Endothelial cell of umbilical vein (primary cell): ENCODE data around the gene ABCC4. TPM values are rescaled to one million over a fixed set of nuclear protein-coding genes. Genes with fewer than 3 reads are reported as not detected.

Experiments
- BruUV-seq: library from RNA; stranded (reverse); fragments of 400-500 nt; replicated peaks from 2 replicates; lab custom pipeline; 2021; lab: Mats Ljungman, UMichigan
- CTCF ChIA-PET: fragments of 300-600, 350-600 bp; sonication (Branson Sonifier 250); formaldehyde crosslinking; loops from one replicate; lab custom pipeline; 2021; ENCODE audit warnings: antibody characterized with exemption, inconsistent platforms; lab: Charles Lee
- POLR2A ChIA-PET: fragments of 300-600, 350-600 bp; sonication (Branson Sonifier 250); formaldehyde crosslinking; loops from one replicate; lab custom pipeline; 2021; ENCODE audit warnings: antibody characterized with exemption, inconsistent platforms; lab: Charles Lee
- DNase-seq: peaks from one replicate; pipeline ENCODE4 v3.0.0-alpha.2; 2011; ENCODE audit warnings: low read depth, low spot score
- FAIRE-seq: peaks from 2 replicates; lab custom pipeline; 2011; peaks lifted over from hg19 to GRCh38; lab: Jason Lieb, UNC
- H2AFZ ChIP-seq: 2 replicates; pipeline ENCODE4 v1.6.0; 2012; ENCODE audit warnings: low read depth, low read length, control low read depth, inconsistent platforms
- H3K27ac ChIP-seq: 2 replicates; pipeline ENCODE4 v1.5.1; 2011; ENCODE audit warnings: low read depth, mild to moderate bottlenecking, control low read depth, low read length, moderate library complexity; ENCODE audit not compliant: insufficient read depth
- H3K27me3 ChIP-seq, 2 experiments: 2 replicates each; pipeline versions ENCODE4 v1.6.0 to v1.6.1; 2011; ENCODE audit warnings: low read length in 2 of 2, mixed read lengths in 1 of 2; ENCODE audit not compliant: control insufficient read depth in 2 of 2, insufficient read depth in 2 of 2
- H3K36me3 ChIP-seq, 2 experiments: 2 replicates in 1 of 2; 3 replicates in 1 of 2; pipeline ENCODE4 v1.5.1; 2011; ENCODE audit warnings: low read length in 2 of 2, mild to moderate bottlenecking in 1 of 2, moderate library complexity in 1 of 2; ENCODE audit not compliant: control insufficient read depth in 2 of 2, insufficient read depth in 2 of 2; ENCODE audit errors: extremely low read depth in 1 of 2
- H3K4me1 ChIP-seq: 3 replicates; pipeline ENCODE4 v1.5.1; 2011; ENCODE audit warnings: mild to moderate bottlenecking, low read length; ENCODE audit not compliant: control insufficient read depth, insufficient read depth; ENCODE audit errors: extremely low read depth
- H3K4me2 ChIP-seq: 2 replicates; pipeline ENCODE4 v1.6.1; 2011; ENCODE audit warnings: low read length, control low read depth, mixed read lengths; ENCODE audit not compliant: insufficient read depth
- H3K4me3 ChIP-seq, 3 experiments: fragments of 200-600 bp in 1 of 3; sonication (generic), shearing (Covaris generic) in 1 of 3; replicated peaks in 1 of 3; 2 replicates each; pipeline ENCODE4 v1.5.1; 2011 to 2016; ENCODE audit warnings: control low read depth in 3 of 3, low read length in 3 of 3, mild to moderate bottlenecking in 2 of 3, inconsistent platforms in 1 of 3, low read depth in 1 of 3, moderate library complexity in 1 of 3; ENCODE audit not compliant: insufficient read depth in 1 of 3
- H3K79me2 ChIP-seq: 2 replicates; pipeline ENCODE4 v1.6.0; 2012; ENCODE audit warnings: low read length, inconsistent platforms; ENCODE audit not compliant: control insufficient read depth, insufficient read depth
- H3K9ac ChIP-seq: replicated peaks from 2 replicates; pipeline ENCODE3; 2011; ENCODE audit warnings: low read length, control low read depth; ENCODE audit not compliant: insufficient read depth; ENCODE audit errors: extremely low read depth
- H3K9me1 ChIP-seq: replicated peaks from 3 replicates; pipeline ENCODE4 v1.6.0; 2011; ENCODE audit warnings: mild to moderate bottlenecking, low read length; ENCODE audit not compliant: control insufficient read depth, insufficient read depth; ENCODE audit errors: extremely low read depth
- H3K9me3 ChIP-seq: replicated peaks from 2 replicates; pipeline ENCODE4 v1.5.1; 2012; ENCODE audit warnings: low read length, inconsistent platforms; ENCODE audit not compliant: control insufficient read depth, insufficient read depth
- H4K20me1 ChIP-seq: replicated peaks from 2 replicates; pipeline ENCODE3; 2011; ENCODE audit warnings: mild to moderate bottlenecking, low read length; ENCODE audit not compliant: control insufficient read depth, insufficient read depth; ENCODE audit errors: extremely low read depth
- EZH2 ChIP-seq: IDR thresholded peaks from 2 replicates; pipeline ENCODE4 v1.6.1; 2012; ENCODE audit warnings: borderline replicate concordance, low read depth, mild to moderate bottlenecking, moderate library complexity, low read length, inconsistent platforms; ENCODE audit not compliant: severe bottlenecking
- FOS ChIP-seq: IDR thresholded peaks from 2 replicates; pipeline ENCODE4 v1.6.1; 2011; ENCODE audit warnings: mild to moderate bottlenecking, low read length, moderate library complexity, borderline replicate concordance; ENCODE audit not compliant: insufficient read depth
- GATA2 ChIP-seq: IDR thresholded peaks from 2 replicates; pipeline ENCODE4 v1.7.0; 2011; ENCODE audit warnings: low read depth, mild to moderate bottlenecking, moderate library complexity, mixed read lengths, low read length; ENCODE audit not compliant: insufficient read length, insufficient read depth
- JUN ChIP-seq: IDR thresholded peaks from 2 replicates; pipeline ENCODE4 v1.6.1; 2011; ENCODE audit warnings: borderline replicate concordance, low read depth; ENCODE audit not compliant: insufficient read length, insufficient read depth
- MYC ChIP-seq: IDR thresholded peaks from one replicate; pipeline ENCODE4 v1.6.1; 2011; ENCODE audit warnings: mild to moderate bottlenecking, low read depth, low read length
- POLR2A ChIP-seq: IDR thresholded peaks from 2 replicates; pipeline ENCODE4 v1.6.1; 2012; ENCODE audit warnings: low read depth, mild to moderate bottlenecking, control low read depth, low read length
- POLR2AphosphoS5 ChIP-seq: IDR thresholded peaks from 2 replicates; pipeline ENCODE4 v1.6.1; 2012; ENCODE audit warnings: low read depth, mild to moderate bottlenecking, control low read depth, low read length, moderate library complexity; ENCODE audit not compliant: insufficient read depth
- dilution Hi-C: fragments of 300-500 bp; cut with MboI; formaldehyde crosslinking; loops from one replicate; pipeline ENCODE4 v1.15.0; 2019; ENCODE audit warnings: low sequenced_read_pairs; ENCODE audit not compliant: extremely low pct_ligation_motif_present
- intact Hi-C: fragments of 100-400 bp; cut with micrococcal nuclease; formaldehyde crosslinking; loops from one replicate; pipeline ENCODE4 v1.10.0; 2022
- polyA plus RNA-seq, 4 experiments: library from polyadenylated mRNA; depleted of rRNA in 3 of 4; stranded (reverse) in 3 of 4; unstranded in 1 of 4; fragments of >200 nt; gene quantifications; 2 replicates each; pipeline versions ENCODE4 v1.2.1 to v1.2.3, GENCODE V29; 2011 to 2012; ENCODE audit warnings: missing spikeins in 1 of 4
- total RNA-seq: library from RNA; stranded (reverse); gene quantifications from 2 replicates; pipeline ENCODE4 v1.2.3, GENCODE V29; 2021
- TF ChIP-seq, protein P1 (sequence below): IDR thresholded peaks from 2 replicates; pipeline ENCODE4 v1.6.1; 2011; ENCODE audit not compliant: insufficient read depth, insufficient read length
- TF ChIP-seq, protein P2 (sequence below), 2 donors: IDR thresholded peaks; 1 replicate in 1 of 2; 2 replicates in 1 of 2; pipeline ENCODE4 v1.5.1; 2011; ENCODE audit warnings: low read length in 2 of 2, mild to moderate bottlenecking in 2 of 2, moderate library complexity in 2 of 2, control low read depth in 1 of 2, inconsistent platforms in 1 of 2, low read depth in 1 of 2; ENCODE audit not compliant: insufficient read depth in 1 of 2; ENCODE audit errors: extremely low read depth in 1 of 2

ABCC4 gene
- total and polyA plus RNA-seq, 2 donors (not counting 3 experiments of a cell fraction or from before 2014, with no cell fraction given) = 9.2 to 15.9 TPM

DNA sequence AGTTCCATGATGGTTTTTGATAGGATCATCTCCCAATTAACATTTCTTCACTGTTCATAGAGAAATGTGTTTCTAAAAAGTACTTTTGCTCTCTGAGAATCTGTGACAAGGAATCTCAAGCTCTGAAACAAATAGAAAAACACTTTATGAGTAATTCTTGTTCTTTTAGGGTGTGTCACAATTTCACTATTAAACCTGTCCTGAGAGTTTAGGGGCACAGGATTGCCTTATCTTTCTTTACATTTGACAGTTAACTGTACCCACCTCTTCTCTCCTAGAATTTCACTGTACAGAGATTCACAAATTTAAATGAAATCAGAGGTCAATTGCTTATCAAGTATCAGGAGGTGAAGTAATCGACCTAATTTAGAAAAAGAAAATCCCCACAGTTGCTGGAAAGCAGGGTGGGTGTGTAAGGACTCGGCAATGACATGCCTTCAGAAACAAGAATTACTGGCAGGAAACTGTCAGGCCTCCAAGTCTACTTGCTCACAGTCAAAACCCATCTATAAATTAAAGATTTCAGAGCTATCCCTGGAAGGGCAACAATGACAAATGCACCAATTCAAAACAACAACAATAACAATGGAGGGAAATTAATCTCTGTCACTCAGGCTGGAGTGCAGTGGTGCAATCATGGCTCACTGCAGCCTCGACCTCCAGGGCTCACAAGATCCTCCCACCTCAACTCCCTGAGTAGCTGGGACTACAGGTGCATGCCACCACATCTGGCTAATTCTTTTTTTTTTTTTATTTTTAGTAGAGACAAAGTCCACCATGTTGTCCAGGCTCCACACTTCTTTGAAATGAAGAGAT is 250.2 kb downstream of the ABCC4 start:
- no peaks in the 10 kb centered on the region for H3K9me1 ChIP-seq
- no peak for FAIRE-seq
- no peaks in the 10 kb centered on the region for H3K36me3 ChIP-seq
- H2AFZ ChIP-seq = no peak overlapping the region
- DNase-seq = no peak
- H3K9me3 ChIP-seq = no peaks in the 10 kb centered on the region
- BruUV-seq = no TSS peak
- TF ChIP-seq FOS (no peak), POLR2A (no peak), EZH2 (no peak), MYC (no peak), GATA2 (no peak), POLR2AphosphoS5 (no peak), JUN (no peak)
- TF ChIP-seq, protein P1, sequence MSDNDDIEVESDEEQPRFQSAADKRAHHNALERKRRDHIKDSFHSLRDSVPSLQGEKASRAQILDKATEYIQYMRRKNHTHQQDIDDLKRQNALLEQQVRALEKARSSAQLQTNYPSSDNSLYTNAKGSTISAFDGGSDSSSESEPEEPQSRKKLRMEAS = no peak
- TF ChIP-seq, protein P2, sequence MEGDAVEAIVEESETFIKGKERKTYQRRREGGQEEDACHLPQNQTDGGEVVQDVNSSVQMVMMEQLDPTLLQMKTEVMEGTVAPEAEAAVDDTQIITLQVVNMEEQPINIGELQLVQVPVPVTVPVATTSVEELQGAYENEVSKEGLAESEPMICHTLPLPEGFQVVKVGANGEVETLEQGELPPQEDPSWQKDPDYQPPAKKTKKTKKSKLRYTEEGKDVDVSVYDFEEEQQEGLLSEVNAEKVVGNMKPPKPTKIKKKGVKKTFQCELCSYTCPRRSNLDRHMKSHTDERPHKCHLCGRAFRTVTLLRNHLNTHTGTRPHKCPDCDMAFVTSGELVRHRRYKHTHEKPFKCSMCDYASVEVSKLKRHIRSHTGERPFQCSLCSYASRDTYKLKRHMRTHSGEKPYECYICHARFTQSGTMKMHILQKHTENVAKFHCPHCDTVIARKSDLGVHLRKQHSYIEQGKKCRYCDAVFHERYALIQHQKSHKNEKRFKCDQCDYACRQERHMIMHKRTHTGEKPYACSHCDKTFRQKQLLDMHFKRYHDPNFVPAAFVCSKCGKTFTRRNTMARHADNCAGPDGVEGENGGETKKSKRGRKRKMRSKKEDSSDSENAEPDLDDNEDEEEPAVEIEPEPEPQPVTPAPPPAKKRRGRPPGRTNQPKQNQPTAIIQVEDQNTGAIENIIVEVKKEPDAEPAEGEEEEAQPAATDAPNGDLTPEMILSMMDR (IDR thresholded peaks at IDR 0.05; ENCODE audit: extremely low read depth in 1 of 2, insufficient read depth in 1 of 2, low read depth in 1 of 2, low read length in 2 of 2) = no peak
- H3K4me3 ChIP-seq = no peak overlapping the region
- no peak overlapping the region for H3K27ac ChIP-seq
- no peak overlapping the region for H3K9ac ChIP-seq
- POLR2A ChIA-PET = no interaction called here
- H3K4me2 ChIP-seq = no peak overlapping the region
- CTCF ChIA-PET = no interaction called here
- H3K4me1 ChIP-seq = no peaks in the 10 kb centered on the region
- intact Hi-C loops = no loop called here
- no peaks in the 10 kb centered on the region for H4K20me1 ChIP-seq
- dilution Hi-C loops = no loop called here
- H3K79me2 ChIP-seq = no peaks in the 10 kb centered on the region
- no peaks in the 10 kb centered on the region for H3K27me3 ChIP-seq
